Right kidney (tissue), 1 donor: Measurements from ENCODE around the gene UTRN.

Source experiments
- DNase-seq: peaks from one replicate; pipeline ENCODE4 v3.0.0-alpha.2; 2016

UTRN gene

GRCh38 chr6:144283646-144284477 lies 1.3 kb upstream of the UTRN start:
- DNase-seq = no peak

DNA sequence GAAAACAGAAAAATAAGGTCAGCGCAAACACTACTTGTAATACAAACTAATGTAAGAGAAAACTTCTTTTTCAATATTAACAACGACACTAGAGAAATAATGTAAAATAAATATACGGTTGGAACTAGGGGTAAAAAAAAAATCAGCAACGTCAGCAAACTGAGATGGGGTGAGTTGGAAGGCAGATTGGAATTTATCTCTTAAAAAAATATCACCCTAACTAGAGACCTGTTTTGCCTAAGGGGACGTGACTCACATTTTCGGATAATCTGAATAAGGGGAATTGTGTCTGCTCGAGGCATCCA lies 705 bp upstream of the UTRN start:
- DNase-seq = no peak

GRCh38 chr6:144285548-144285797 lies 338 bp downstream of the UTRN start:
- no peak for DNase-seq

DNA sequence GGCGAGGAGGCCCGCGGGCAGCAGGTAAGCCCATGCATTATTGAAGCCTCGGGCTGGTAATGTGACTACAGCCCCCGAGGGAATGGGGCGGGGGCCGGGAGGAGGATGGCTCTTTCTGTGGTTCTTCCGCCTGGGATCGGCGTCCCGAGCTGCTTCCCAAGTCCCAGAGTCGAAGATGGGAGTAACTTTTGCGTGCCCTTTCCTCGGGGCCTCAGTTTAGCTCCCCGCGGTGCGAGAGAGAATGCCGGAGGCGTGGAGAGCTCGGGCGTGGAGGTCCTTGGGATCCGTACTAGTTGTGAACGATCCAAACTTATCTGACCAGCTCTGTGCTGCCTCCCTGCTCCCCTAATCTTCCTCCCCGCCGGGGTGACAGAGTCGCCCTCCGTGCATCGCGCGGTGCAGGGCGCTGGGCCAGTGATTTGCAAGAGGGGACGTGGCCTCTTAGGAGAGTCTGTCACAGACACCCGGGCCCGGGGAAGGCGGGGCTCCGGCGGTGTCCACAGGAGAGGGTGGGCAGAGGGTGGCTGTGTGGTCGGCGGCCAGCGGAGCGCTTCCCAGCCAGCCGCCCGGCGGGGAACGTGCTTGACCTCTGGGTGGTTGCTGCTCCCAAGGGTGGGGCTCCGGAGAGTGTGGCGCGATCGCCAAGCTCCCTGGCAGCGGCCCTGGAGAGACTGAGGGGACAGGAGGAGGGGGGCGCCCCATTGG lies 815 bp downstream of the UTRN start:
- DNase-seq = peak; percentile 93

DNA sequence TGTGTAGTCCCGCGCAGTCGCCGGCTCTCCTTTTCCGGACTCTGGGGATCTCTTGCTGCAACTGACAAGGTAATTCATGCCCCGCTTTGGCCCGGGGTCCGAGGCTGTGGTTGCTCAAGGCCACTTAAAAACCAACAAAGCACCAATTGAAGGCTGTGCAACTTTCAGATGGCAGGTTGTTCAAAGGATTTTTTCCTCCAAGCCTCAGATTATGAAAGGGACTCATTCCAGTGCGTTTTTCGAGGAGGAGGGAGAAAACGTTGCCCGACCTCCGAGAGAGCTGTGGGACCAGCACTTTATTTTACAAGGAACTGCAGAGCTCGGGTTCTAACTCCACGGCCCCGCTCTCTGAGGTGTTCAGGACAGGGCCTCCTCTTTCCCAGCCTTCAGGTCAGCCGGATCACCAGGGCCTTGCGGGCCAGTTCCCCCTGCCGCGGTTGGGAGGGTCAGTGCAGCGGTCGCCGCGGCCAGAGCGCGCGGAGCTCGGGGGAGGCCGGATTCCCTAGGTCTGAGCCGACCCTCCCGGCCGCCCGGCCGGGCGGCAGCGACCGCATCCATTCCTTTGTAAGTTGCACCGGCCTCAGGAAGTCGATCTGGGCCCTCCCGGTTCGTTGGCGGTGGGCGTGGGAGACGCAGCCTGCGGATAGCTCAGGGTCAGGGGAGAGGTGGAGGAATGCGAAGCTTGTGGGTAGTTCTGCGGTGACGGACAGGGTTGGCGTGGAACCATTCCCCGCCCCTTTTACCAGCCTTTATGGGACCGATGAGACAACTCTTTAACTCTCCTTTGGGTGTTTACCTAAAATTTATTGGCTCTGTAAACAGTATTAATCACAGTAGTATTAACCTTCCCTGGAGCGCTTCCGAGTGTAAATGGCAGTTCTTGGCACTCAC lies 1.6 kb downstream of the UTRN start:
- peak; percentile 83 for DNase-seq

DNA sequence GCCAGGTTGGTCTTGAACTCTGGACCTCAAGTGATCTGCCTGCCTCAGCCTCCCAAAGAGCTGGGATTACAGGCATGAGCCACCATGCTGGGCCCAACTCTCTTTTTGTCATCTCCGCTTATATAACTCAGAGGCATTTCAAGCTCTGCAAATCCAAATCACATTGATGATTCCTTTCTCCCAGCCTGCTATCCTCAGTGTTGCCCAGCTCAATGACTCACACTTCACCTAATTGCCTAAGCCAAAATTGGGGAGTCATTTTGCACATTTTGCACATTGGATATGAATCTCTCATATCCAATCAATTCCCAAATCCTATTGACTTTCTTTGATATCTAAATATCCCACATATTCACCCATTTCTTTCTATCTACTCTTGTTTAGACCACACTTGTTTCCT lies 3.9 kb downstream of the UTRN start:
- no peak for DNase-seq

- DNase-seq = no peak
Observed at GRCh38 chr6:144292372-144292771, 7.2 kb downstream of the UTRN start.

GRCh38 chr6:144294016-144294415 lies 8.9 kb downstream of the UTRN start:
- no peak for DNase-seq

- no peak for DNase-seq
Observed at GRCh38 chr6:144295211-144295610, 10.1 kb downstream of the UTRN start.

GRCh38 chr6:144295981-144296767 lies 11.0 kb downstream of the UTRN start:
- no peak for DNase-seq

DNA sequence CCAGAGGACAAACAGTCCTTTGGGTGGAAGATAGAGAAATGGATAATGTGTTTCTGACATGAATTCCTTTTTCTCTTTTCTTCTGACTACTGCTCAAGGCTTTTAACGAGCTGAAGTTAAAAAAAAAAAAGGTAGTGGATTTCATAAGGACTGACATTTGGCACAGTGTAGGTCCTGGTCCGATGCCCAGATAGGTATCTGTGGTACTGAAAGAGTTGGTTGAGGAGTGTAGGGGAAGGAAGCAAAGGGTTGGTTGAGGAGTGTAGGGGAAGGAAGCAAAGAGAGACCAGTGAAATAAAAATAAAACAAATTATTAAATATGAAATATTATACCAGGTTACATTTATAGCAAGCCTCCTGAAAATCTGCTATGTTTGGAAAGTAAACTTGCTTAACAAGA lies 11.8 kb downstream of the UTRN start:
- no peak for DNase-seq

DNA sequence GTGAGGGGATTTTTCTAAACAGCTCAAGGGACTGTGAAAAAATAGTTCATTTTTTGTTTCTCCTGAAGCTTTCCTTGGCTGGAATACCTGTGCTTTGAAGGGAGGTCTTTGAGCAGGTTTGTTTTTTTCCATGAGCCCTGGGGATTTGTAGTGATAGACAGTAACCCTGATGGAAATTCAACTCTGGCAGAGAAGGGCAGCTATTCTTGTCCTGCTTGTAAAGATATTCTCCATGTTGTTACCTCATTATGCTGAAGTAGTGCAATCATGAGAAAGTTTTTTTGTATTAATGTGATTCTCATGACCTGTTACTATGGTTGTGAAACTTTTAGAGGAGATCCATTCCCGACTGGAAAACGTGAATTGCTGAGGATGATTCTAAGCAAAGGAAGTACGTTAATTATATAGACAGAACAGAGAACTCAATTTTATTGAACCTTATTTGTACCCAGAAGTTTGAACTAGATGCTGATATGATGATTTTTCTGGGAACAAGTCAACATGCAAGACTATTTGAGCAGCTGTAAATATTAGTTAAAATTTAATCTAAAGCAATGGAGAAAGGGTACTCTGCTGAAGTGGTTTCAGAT lies 12.5 kb downstream of the UTRN start:
- no peak for DNase-seq

GRCh38 chr6:144298194-144298593 lies 13.1 kb downstream of the UTRN start:
- DNase-seq = no peak

DNA sequence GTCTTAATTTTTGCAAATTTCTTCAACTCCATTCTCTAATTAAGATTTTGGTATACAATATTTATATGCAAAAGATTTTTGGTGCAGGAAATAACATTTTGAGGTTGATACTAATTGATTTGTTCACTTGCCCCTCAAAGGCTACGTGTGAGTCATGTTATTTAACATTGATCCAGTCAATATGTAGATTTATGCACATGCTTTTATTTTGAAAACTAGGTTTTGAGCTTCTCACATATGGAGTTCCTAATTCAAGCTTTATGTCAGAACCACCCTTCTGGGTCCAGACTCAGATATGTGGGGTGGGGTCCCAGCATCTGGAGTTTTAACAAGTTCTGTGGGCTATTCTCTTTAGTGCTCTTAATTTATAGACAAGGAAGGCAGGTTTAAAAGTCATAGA lies 13.8 kb downstream of the UTRN start:
- no peak for DNase-seq

DNA sequence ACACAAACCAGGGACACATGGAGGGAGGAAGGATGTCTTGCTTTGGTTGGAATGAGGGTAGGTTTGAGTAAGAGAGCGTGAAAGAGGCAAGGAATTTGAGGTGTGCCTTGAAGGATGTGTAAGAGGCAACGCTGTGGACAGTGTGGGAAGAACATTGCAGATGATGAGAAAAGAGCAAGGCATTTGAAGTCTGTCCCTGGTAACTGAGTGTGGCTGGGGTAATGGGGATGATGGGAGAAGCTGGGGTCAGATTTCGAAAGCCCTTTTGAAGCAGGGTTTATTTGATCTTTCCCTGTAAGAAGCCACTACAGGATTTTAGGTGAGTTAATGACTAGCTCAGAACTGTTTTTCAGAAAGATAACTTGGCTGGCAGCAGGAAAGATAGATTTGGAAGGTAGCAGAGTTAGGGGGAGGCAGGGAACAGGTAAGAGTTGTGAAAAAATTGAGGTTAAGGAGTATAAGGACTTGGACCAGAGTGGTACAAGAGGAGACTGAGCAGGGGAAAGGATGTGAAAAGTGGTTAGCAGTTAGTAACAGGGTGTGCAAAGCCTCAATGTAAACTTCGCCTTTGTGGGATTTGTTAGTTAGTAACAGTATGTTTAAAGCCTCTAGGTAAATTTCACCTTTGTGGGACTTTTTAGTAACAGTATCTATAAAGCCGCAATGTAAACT lies 17.7 kb downstream of the UTRN start:
- no peak for DNase-seq

GRCh38 chr6:144304223-144304848 lies 19.2 kb downstream of the UTRN start:
- DNase-seq = no peak

DNA sequence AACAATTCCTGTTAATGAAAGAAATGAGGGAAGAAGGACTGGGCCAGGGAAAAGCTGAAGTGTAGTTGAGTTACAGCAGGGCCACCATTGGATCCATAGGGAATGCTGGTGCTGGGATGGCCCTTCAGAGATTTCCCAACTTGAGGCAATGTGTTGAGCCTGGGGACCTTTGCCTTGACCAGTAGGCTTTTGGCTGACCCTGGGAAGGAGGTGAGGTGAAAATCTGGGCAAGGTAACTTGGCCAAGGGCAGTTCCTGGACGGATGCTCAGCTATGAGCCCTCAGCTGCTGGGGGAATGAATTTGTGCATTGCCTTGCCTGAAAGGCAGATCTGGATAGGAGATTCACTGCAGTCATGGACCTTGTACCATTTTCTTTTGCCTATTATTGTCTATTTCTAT lies 20.4 kb downstream of the UTRN start:
- no peak for DNase-seq

GRCh38 chr6:144305985-144306384 lies 20.9 kb downstream of the UTRN start:
- no peak for DNase-seq

GRCh38 chr6:144307880-144308279 lies 22.7 kb downstream of the UTRN start:
- no peak for DNase-seq

DNA sequence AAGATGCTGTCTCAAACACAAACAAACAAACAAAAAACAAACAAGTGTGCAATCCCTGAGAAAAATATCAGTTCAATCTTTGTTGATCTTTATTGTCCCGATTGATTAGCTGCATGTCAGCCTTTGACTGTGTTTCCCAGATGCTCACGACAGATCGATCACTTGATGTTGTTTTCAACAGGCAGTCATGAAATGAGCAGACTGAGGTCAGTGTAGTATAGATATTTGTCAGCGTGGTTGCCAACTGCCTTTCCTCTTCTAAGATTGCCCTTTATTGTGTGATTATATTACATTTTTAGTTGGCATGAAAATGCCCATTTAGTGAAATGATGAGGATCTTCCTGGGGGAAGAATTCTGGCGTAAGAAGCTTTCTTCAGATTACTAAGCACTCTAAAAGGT lies 25.6 kb downstream of the UTRN start:
- DNase-seq = no peak

DNA sequence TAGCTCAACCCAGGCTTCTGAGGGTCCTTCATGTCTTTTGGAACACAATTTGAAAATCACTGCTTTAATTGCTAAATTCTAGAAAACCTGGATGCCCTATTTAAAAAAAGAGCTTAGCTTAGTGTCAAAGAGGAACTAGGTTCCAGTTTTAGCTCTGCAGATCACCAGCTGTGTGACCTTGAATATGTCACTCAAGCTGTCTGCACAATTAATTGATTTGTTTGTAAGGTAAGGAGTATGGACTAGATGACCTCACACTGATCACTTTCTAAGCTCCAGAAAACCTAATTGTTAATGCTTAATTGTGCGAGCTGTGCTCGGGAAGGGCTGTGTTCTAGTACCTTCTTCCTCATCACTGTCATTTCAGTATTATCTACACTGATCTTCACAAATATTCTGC lies 26.2 kb downstream of the UTRN start:
- no peak for DNase-seq
